Ishikawa (cell line): ENCODE measurements around the gene SOS2.
A peak's percentile ranks its signal among the peaks of the same experiment; 100 is the strongest.

Experiments
- CEBPB ChIP-seq: IDR thresholded peaks from 2 replicates; pipeline ENCODE4 v1.6.1; 2012
- CREB1 ChIP-seq: IDR thresholded peaks from 2 replicates; pipeline ENCODE4 v1.6.1; 2012; ENCODE audit warnings: low read depth
- EGR1 ChIP-seq: IDR thresholded peaks from 2 replicates; pipeline ENCODE4 v1.6.1; 2012
- EP300 ChIP-seq: IDR thresholded peaks from 2 replicates; pipeline ENCODE4 v1.6.1; 2012; ENCODE audit warnings: borderline replicate concordance
- FOXM1 ChIP-seq: IDR thresholded peaks from 2 replicates; pipeline ENCODE4 v1.6.1; 2012; ENCODE audit warnings: low read depth, borderline replicate concordance
- NFIC ChIP-seq: IDR thresholded peaks from 2 replicates; pipeline ENCODE4 v1.6.1; 2012
- RAD21 ChIP-seq: IDR thresholded peaks from 2 replicates; pipeline ENCODE4 v1.6.1; 2012; ENCODE audit warnings: low read depth
- TAF1 ChIP-seq: IDR thresholded peaks from 2 replicates; pipeline ENCODE4 v1.6.1; 2012; ENCODE audit warnings: low read depth, mild to moderate bottlenecking
- TCF12 ChIP-seq: IDR thresholded peaks from 2 replicates; pipeline ENCODE4 v1.6.1; 2012; ENCODE audit warnings: low read depth
- TEAD4 ChIP-seq: IDR thresholded peaks from 2 replicates; pipeline ENCODE4 v1.6.1; 2012
- USF1 ChIP-seq: IDR thresholded peaks from 2 replicates; pipeline ENCODE4 v1.6.1; 2012
- YY1 ChIP-seq: IDR thresholded peaks from 2 replicates; pipeline ENCODE4 v1.6.1; 2012; ENCODE audit warnings: low read depth
- ZBTB7A ChIP-seq: IDR thresholded peaks from 2 replicates; pipeline ENCODE4 v1.6.1; 2012; ENCODE audit warnings: low read depth
- TF ChIP-seq, protein P1 (sequence below): IDR thresholded peaks from 2 replicates; pipeline ENCODE4 v1.6.1; 2012
- TF ChIP-seq, protein P2 (sequence below): IDR thresholded peaks from 2 replicates; pipeline ENCODE4 v1.6.1; 2012; ENCODE audit warnings: low read depth, mild to moderate bottlenecking

SOS2 gene

DNA sequence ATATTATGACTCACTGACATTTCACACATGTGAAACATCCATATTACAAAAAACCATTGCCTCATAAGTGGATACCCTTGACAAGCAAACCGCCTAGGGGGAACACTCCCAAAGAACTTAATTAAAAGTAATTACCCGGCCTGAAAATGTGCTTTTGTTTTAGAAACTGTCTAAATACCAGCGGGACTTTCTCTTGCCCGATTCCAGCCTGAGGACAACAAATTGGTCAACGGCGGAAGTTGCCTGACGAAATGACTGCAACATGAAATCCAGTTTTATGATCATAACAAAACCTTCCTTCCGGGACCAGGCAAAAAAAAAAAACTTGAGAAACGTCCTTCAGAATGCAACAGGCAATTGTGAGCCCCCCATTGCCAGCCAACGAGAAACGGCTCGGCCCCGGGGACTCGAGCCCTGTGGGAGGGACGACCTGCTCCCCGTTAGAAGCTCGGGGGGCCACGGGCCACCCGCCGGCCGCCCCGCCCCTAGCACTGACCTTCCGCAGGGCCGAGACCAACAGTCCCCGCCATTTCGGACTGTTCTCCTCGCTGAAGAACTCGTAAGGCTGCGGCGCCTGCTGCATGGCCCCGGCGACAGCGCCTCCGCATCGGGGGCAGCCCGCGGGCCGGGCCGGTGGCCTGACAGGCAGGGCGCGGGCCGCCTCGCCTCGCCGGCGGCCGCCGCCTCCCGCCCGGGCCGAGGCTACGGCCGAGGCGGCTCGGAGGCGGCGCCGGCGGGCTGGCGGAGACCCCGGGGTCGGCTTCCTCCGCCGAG is 490 bp downstream of the SOS2 start:
- TF ChIP-seq CREB1 (0 out of 2 replicates have a peak, but pooled peaks have one; percentile 32), ZBTB7A (no peak), YY1 (0 out of 2 replicates have a peak, but pooled peaks have one; percentile 44)
- TF ChIP-seq, protein P1, sequence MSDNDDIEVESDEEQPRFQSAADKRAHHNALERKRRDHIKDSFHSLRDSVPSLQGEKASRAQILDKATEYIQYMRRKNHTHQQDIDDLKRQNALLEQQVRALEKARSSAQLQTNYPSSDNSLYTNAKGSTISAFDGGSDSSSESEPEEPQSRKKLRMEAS: peak; percentile 23; the same call in 1 of the 2 replicates

DNA sequence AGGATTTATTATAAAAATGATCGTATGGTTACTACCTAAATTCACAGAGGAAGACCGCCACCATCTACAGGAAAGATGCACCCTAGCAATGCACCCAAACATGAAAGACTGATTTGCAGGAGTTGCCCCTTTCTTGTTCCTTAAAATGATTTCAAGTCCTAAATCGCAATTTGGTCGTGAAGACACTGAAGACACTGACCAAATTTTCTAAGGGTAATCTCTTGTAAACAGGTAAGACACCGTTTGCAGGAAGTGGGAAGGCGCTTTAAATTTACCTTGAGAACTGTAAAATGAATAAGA is 1.0 kb downstream of the SOS2 start:
- no peak for TF ChIP-seq NFIC
- TF ChIP-seq USF1: no peak
- no peak for TF ChIP-seq EGR1
- no peak for TF ChIP-seq YY1
- TF ChIP-seq EP300: no peak
- no peak for TF ChIP-seq RAD21
- no peak for TF ChIP-seq TCF12
- no peak for TF ChIP-seq TEAD4
- TF ChIP-seq, protein P1: no peak
- TF ChIP-seq CEBPB: no peak

DNA sequence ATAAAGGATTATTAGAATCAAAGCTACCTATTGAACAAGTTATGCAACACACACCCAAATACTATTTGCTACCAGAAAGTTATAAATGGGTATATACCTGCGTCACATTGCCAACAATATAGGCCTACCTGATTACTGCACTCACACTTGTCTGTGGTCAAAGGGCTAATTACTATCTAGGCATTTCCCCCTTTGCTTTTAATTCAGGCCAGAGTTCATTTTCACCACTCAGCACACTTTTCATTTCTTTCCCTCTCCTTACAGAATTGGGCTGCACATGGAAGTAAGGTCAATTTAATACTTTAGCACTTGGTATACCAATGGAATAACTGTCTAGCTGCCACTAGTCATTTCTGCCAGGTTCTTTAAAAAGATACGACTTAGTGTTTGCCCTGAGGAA is 1.7 kb downstream of the SOS2 start:
- TF ChIP-seq EP300: no peak
- TF ChIP-seq TCF12: no peak
- no peak for TF ChIP-seq FOXM1
- no peak for TF ChIP-seq RAD21
- TF ChIP-seq, protein P1: no peak
- TF ChIP-seq, protein P2, sequence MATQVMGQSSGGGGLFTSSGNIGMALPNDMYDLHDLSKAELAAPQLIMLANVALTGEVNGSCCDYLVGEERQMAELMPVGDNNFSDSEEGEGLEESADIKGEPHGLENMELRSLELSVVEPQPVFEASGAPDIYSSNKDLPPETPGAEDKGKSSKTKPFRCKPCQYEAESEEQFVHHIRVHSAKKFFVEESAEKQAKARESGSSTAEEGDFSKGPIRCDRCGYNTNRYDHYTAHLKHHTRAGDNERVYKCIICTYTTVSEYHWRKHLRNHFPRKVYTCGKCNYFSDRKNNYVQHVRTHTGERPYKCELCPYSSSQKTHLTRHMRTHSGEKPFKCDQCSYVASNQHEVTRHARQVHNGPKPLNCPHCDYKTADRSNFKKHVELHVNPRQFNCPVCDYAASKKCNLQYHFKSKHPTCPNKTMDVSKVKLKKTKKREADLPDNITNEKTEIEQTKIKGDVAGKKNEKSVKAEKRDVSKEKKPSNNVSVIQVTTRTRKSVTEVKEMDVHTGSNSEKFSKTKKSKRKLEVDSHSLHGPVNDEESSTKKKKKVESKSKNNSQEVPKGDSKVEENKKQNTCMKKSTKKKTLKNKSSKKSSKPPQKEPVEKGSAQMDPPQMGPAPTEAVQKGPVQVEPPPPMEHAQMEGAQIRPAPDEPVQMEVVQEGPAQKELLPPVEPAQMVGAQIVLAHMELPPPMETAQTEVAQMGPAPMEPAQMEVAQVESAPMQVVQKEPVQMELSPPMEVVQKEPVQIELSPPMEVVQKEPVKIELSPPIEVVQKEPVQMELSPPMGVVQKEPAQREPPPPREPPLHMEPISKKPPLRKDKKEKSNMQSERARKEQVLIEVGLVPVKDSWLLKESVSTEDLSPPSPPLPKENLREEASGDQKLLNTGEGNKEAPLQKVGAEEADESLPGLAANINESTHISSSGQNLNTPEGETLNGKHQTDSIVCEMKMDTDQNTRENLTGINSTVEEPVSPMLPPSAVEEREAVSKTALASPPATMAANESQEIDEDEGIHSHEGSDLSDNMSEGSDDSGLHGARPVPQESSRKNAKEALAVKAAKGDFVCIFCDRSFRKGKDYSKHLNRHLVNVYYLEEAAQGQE: no peak
- no peak for TF ChIP-seq CREB1
- TF ChIP-seq CEBPB: no peak
- no peak for TF ChIP-seq YY1
- TF ChIP-seq TAF1: no peak
- TF ChIP-seq USF1: no peak
- TF ChIP-seq TEAD4: no peak
- TF ChIP-seq NFIC: no peak
- no peak for TF ChIP-seq ZBTB7A
- TF ChIP-seq EGR1: no peak

GRCh38 chr14:50228313-50228712 is 3.1 kb downstream of the SOS2 start:
- TF ChIP-seq EGR1: no peak
- TF ChIP-seq TAF1: no peak
- TF ChIP-seq TCF12: no peak
- no peak for TF ChIP-seq USF1
- no peak for TF ChIP-seq NFIC

DNA sequence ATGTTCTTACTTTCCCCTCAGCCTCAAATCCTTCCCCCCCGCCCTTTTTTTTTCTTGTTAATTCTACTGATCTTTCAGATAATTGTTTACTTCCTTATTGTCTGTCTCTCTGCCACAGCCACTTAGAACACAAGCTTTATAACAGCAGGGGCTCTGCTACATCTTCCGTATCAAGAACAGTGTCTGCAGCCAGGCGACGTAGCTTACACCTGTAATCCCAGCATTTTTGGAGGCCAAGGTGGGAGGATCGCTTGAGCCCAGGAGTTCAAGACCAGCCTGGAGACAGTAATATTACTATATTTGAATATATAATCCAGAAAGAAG is 5.4 kb downstream of the SOS2 start:
- TF ChIP-seq CEBPB: no peak
- no peak for TF ChIP-seq EGR1
- TF ChIP-seq EP300: no peak
- no peak for TF ChIP-seq TCF12
- TF ChIP-seq YY1: no peak
- TF ChIP-seq USF1: no peak
- TF ChIP-seq CREB1: no peak
- no peak for TF ChIP-seq TAF1
- no peak for TF ChIP-seq RAD21
- TF ChIP-seq, protein P2: no peak
- no peak for TF ChIP-seq FOXM1
- TF ChIP-seq, protein P1: no peak
- no peak for TF ChIP-seq TEAD4
- no peak for TF ChIP-seq NFIC
- no peak for TF ChIP-seq ZBTB7A
